Activated gamma-delta T cell treated with Interleukin-2 at 50 U/mL for 16 hours (primary cell): ENCODE results near the gene TEN1.

Experiments used
- DNase-seq: peaks from one replicate; pipeline ENCODE4 v3.0.0-alpha.2; 2020

Gene TEN1

DNA sequence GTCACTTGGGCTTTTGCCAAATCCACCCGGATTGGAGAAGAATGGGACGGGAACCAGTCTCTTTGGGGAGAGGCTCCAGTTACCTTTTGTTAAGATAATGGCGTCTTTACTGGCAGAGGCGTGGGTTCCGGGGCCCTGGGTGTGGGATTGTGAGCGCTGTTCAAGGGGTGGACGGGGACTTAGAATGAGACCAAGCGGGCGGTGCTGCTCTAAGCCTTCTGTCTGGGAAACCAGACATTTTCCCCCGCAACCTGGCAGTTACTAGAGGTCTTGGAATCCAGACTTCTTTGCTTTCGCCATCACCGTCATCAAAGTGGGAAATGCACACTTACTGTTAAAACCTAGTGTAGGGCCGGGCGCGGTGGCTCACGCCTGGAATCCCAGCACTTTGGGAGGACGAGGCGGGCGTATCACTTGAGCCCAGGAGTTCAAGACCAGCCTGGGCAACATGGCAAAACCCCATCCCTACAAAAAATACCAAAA is 706 bp downstream of the TEN1 start:
- DNase-seq: no peak

DNA sequence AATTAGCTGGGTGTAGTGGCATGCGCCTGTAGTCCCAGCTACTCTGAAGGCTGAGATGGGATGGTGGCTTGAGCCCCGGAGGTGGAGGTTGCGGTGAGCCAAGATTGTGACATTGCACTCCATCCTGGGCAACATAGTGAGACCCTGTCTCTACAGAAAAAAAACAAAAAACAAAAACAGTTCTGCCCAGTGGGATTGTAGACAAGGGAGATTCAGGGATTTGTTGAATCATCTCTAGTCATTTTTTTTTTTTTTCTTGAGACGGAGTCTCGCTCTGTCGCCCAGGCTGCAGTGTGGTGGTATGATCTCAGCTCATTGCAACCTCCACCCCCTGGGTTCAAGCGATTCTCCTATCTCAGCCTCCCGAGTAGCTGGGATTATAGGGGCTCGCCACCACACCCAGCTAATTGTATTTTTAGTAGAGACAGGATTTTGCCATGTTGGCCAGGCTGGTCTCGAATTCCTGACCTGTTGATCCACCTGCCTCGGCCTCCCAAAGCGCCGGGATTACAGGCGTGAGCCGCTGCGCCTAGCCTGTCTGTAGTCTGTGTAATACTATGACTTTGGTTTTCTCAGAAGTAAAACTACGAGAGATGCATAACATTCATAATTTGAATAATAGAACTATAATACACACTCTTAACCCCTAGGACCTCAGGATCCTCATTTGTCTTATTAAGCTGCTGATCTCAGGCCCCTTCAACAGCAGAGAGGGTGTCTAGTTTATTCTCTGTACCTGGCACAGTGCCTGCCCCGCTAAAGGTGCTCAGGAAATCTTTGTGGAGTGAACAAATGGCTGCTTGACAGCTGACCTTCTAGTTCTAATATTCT is 1.4 kb downstream of the TEN1 start:
- no peak for DNase-seq

DNA sequence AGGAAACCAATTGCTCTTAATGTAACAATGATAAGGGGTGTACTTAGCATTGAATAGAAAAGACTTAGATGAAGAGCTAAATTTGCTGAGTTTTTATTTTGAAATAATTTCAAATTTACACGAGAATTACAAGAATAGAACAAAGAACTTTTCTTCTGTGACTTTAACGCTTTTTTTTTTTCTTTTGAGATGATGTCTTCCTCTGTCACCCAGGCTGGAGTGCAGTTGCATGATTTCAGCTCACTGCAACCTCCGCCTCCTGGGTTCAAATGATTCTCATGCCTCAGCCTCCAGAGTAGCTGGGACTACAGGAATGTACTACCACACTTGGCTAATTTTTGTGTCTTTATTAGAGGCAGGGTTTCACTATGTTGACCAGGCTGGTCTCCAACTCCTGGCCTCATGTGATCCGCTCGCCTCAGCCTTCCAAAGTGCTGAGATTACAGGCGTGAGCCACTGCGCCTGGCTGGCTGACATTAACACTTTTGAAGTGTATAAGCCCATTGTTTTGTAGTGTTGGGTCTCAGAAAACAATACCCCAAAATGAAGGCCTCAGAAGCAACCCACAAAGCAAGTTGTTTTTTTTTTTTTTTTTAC is 2.1 kb downstream of the TEN1 start:
- no peak for DNase-seq

- DNase-seq: no peak
Observed at GRCh38 chr17:75983501-75984181, 4.6 kb downstream of the TEN1 start.

- no peak for DNase-seq
Observed at GRCh38 chr17:75985986-75986385, 6.9 kb downstream of the TEN1 start.

DNA sequence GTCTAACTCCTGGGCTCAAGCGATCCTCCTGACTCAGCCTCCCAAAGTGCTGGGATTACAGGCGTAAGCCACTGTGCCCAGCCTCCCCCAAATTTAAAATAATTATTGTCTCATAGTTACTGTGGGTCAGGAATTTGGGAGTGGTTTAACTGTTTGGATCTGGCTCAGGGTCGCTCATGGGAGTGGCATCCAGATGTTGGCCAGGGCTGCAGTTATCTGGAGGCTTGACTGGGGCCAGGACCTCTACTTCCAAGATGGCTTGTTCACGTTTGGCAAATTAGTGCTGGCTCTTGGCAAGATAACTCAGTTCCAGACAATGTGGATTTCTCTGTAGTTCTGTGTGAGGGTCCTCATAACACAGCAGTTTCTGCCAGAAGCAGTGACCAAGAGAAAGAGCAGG is 8.0 kb downstream of the TEN1 start:
- DNase-seq: no peak

GRCh38 chr17:75991396-75991795 is 12.4 kb downstream of the TEN1 start:
- no peak for DNase-seq

- no peak for DNase-seq
Observed at GRCh38 chr17:75994802-75995370, 15.8 kb downstream of the TEN1 start.

GRCh38 chr17:75995385-75995925 is 16.4 kb downstream of the TEN1 start:
- no peak for DNase-seq

GRCh38 chr17:75996665-75997590 is 17.9 kb downstream of the TEN1 start:
- DNase-seq: no peak

- DNase-seq: no peak
Observed at GRCh38 chr17:75998327-75998795, 19.3 kb downstream of the TEN1 start.

- DNase-seq: peak; percentile 58
Observed at GRCh38 chr17:76000016-76000754, 21.1 kb downstream of the TEN1 start.

DNA sequence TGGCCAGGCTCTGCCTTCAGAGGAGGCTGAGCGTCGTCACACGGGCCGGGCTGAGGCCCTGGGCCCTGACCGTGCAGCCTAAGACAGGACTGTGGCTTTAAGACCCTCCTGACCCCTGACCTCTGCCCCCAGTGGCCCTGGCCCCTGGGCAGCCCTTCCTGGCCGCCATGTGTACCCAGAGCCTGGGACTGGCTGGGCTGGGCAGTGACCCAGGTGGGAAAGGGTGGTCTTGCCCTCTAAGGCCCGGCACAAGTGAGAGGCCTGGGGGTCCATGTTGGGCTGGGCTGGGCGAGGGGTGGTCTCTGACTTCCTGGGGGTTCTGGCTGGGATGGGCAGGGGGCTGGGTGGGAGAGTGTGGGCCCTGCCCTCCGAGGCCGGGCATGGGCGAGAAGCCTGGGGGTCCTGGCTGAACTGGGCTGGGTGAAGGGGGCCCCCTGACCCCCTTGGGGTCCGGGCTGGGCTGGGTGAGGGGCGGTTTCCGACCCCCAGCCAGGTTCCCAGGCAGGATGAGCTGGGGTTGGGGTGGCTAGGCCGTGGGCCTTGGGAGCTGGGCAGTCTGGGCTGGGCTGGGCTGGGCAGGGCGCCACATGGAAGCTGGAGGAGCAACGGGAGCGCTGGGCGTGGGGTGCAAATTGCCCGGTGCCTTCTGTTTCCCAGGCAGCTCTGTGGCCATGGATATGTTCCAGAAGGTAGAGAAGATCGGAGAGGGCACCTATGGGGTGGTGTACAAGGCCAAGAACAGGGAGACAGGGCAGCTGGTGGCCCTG is 21.9 kb downstream of the TEN1 start, which contains the start of gene CDK3:
CDK3 (plus strand) TSS at position 101 of the 767 bp plus-strand sequence; CDS start at position 672, 571 bp downstream.
- DNase-seq: no peak

DNA sequence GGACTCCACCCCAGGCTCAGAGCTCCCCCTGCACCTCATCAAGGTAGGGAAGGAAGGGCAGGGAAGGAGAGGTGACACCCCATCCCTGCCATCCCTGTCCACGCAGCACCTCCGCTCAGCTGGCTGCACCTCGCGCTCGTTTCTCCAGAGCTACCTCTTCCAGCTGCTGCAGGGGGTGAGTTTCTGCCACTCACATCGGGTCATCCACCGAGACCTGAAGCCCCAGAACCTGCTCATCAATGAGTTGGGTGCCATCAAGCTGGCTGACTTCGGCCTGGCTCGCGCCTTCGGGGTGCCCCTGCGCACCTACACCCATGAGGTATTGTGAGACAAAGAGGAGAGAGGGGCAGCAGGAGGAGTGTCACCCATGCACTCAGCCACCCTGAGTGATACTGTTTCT is 23.1 kb downstream of the TEN1 start:
- DNase-seq: no peak

DNA sequence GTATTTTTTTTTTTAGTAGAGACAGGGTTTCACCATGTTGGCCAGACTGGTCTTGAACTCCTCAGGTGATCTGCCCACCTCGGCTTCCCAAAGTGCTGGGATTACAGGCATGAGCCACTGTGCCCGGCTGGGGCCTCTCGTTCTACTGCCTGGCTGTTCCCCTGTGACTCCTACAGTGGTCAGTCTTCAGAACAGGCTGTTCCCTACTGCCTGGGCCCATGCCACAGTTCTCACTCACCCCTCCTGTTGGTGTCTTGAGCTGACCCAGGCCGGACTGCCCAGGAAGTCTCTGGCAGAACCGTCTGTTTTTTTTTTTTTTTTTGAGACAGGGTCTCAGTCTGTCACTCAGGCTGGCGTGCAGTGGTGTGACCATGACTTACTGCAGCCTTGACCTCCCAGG is 24.9 kb downstream of the TEN1 start:
- no peak for DNase-seq

DNA sequence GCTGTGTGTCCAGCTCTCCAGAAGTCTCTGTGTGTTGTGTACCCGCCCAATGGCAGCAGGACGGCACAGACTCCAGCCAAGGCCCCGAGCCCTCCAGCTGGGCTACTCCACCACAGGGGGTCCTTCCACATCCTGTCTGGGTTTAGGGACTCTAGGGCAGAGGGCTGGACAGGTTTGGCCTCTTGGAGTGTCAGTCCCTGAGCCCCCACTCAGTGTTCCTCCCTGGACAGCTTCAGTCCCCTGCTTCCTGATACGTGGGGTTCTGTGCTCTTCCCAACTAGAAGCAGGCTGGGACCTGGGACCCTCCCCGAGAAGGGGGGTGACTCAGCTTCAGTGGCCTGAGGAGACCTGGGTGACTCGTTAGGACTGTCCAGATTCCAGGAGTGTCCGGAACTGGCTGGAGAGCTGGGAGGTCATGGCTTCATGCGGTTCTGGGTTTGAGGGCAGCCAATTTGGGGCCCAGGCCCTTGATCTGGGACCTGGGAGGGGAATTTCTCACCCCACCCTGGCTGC is 25.8 kb downstream of the TEN1 start:
- no peak for DNase-seq

DNA sequence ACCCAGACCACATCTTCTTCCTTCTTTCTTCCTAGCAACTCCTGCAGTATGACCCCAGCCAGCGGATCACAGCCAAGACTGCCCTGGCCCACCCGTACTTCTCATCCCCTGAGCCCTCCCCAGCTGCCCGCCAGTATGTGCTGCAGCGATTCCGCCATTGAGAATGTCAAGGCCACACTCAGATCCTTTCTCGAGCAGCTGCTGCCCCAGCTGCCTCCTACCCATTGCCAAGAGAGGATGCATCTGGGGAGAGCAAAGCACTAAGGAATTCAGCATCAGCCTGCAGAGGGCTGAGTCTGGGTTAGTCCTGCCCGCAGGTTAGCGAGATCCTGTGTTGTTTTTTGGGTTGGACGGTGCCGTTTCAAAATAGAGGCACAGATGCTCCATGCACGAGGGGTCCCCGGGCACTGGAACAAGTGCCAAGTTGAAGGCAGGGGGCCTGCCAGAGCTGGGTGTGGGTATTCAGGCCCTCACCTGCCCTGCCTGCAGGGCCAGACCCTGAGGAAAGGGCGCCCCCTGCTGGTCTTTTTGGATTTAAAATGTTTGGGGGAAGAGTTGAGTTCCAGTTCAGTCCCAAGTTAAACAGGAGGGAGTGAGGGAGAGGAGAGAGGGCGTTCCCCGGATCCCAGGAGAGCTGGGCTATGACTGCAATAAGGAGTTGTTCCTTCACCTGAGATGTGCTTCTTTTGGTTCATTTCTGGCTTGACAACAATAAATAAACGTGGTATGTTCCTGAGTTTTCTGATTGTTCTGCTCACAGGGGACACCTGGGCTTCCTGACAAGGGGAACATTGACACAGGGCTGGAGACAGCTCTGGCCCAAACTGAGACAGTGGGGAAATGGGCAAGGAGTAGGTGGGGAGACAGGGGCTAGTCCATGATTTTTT is 26.5 kb downstream of the TEN1 start:
- peak; percentile 84 for DNase-seq

DNA sequence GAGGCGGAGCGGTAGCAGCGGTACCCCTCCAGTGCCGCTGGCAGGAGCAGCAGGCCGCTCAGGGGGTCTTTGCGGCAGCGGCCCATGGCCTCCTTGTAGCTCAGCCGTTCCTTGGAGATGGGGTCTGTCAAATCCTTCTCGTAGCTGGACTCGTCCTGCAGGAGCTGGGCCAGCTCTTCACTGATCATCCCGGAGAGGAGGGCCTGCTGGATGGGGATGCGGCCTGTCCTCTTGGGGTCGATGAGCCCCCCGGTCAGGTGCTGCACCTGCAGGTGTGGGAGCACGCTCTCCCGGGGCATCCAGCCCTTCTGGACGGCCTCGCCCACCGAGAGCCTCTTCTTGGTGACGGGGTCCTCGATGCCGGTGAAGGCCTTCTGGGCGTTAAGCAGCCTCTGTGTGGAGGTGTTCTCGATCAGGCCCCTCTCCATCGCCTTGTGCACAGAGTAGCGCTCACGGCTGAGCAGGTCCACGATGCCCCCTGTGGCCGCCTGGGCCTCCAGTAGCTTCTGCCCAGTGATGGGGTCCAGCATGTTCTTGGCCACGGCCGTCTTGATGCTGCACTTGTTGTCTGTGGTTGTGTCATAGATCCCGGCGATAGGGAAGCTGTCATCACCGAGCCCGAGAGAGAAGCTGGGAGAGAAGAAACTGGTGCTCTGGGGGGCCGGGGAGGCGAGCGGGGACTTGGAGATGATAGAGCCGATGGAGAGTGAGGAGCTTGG is 28.2 kb downstream of the TEN1 start:
- DNase-seq: no peak
